ENCODE results near the gene PTCD1.

- no peak for TF ChIP-seq CTCF (IDR thresholded peaks at IDR 0.05; ENCODE audit: insufficient read depth, low read depth, low read length)
- TF ChIP-seq EZH2 (IDR thresholded peaks at IDR 0.05; ENCODE audit: insufficient read depth, low read length), result no peak
These were observed 32.0 kb downstream of the PTCD1 start for GRCh38 chr7:99406557-99406956.
